H9 (cell line): ENCODE measurements around the gene ANGPTL3. TPM values are rescaled to one million over a fixed set of nuclear protein-coding genes. Genes with fewer than 3 reads are reported as not detected.

ENCODE experiments used
- DNase-seq: peaks from one replicate; pipeline ENCODE4 v3.0.0-alpha.2; 2017
- H2AFZ ChIP-seq: one replicate; pipeline ENCODE4 v1.6.1; 2013; ENCODE audit warnings: mild to moderate bottlenecking, low read length, control low read depth, moderate library complexity
- H2AK5ac ChIP-seq: 2 replicates; pipeline ENCODE4 v1.6.1; 2013; ENCODE audit warnings: low read length, control low read depth, mixed read lengths; ENCODE audit not compliant: insufficient read length
- H2BK120ac ChIP-seq: one replicate; pipeline ENCODE4 v1.6.1; 2013; ENCODE audit warnings: low read depth, mild to moderate bottlenecking, low read length, control low read depth, inconsistent platforms; ENCODE audit not compliant: poor library complexity, severe bottlenecking
- H2BK12ac ChIP-seq: 2 replicates; pipeline ENCODE4 v1.6.1; 2013; ENCODE audit warnings: low read length, control low read depth, mixed read lengths, low read depth; ENCODE audit not compliant: insufficient read length
- H2BK15ac ChIP-seq: 2 replicates; pipeline ENCODE4 v1.6.1; 2013; ENCODE audit warnings: low read depth, low read length, control low read depth
- H2BK20ac ChIP-seq: one replicate; pipeline ENCODE4 v1.6.1; 2013; ENCODE audit warnings: low read depth, mild to moderate bottlenecking, low read length, control low read depth, inconsistent platforms; ENCODE audit not compliant: poor library complexity, severe bottlenecking
- H2BK5ac ChIP-seq: 2 replicates; pipeline ENCODE4 v1.6.1; 2013; ENCODE audit warnings: low read length, control low read depth, mixed read lengths; ENCODE audit not compliant: insufficient read length
- H3K14ac ChIP-seq: 2 replicates; pipeline ENCODE4 v1.6.1; 2013; ENCODE audit warnings: low read length, control low read depth; ENCODE audit not compliant: insufficient read depth
- H3K18ac ChIP-seq: 2 replicates; pipeline ENCODE4 v1.6.1; 2013; ENCODE audit warnings: low read depth, mild to moderate bottlenecking, mixed read lengths, low read length, control low read depth; ENCODE audit not compliant: insufficient read length
- H3K23ac ChIP-seq: 2 replicates; pipeline ENCODE4 v1.6.1; 2013; ENCODE audit warnings: low read length, control low read depth, mixed read lengths, low read depth; ENCODE audit not compliant: insufficient read length
- H3K23me2 ChIP-seq: 2 replicates; pipeline ENCODE4 v1.6.1; 2013; ENCODE audit warnings: low read depth, mild to moderate bottlenecking, mixed read lengths, low read length, control low read depth; ENCODE audit not compliant: insufficient read length, poor library complexity, severe bottlenecking
- H3K27ac ChIP-seq: 2 replicates; pipeline ENCODE4 v1.5.1; 2013; ENCODE audit warnings: low read length, control low read depth, mixed read lengths, low read depth; ENCODE audit not compliant: insufficient read length
- H3K27me3 ChIP-seq: 2 replicates; pipeline ENCODE4 v1.6.1; 2013; ENCODE audit warnings: low read length, control low read depth, inconsistent platforms; ENCODE audit not compliant: insufficient read depth
- H3K4ac ChIP-seq: 2 replicates; pipeline ENCODE4 v1.6.1; 2013; ENCODE audit warnings: low read depth, mild to moderate bottlenecking, control low read depth, inconsistent platforms, low read length, moderate library complexity
- H3K4me1 ChIP-seq: 2 replicates; pipeline ENCODE4 v1.6.1; 2013; ENCODE audit warnings: low read length, control low read depth, inconsistent platforms; ENCODE audit not compliant: insufficient read depth
- H3K4me2 ChIP-seq: 2 replicates; pipeline ENCODE4 v1.6.1; 2013; ENCODE audit warnings: low read length, control low read depth, mixed read lengths; ENCODE audit not compliant: insufficient read length, insufficient read depth
- H3K56ac ChIP-seq: 2 replicates; pipeline ENCODE4 v1.6.1; 2013; ENCODE audit warnings: low read depth, mild to moderate bottlenecking, mixed read lengths, low read length, control low read depth; ENCODE audit not compliant: insufficient read length
- H3K79me1 ChIP-seq: 2 replicates; pipeline ENCODE4 v1.6.1; 2013; ENCODE audit warnings: low read depth, mild to moderate bottlenecking, moderate library complexity, low read length, control low read depth, inconsistent platforms; ENCODE audit not compliant: insufficient read depth, poor library complexity, severe bottlenecking
- H3K79me2 ChIP-seq: 2 replicates; pipeline ENCODE4 v1.6.1; 2013; ENCODE audit warnings: low read length, control low read depth, inconsistent platforms; ENCODE audit not compliant: insufficient read depth
- H3K9ac ChIP-seq: 2 replicates; pipeline ENCODE4 v1.6.1; 2013; ENCODE audit warnings: low read length, control low read depth, mixed read lengths; ENCODE audit not compliant: insufficient read length; ENCODE audit errors: extremely low read depth
- H3K9me3 ChIP-seq: one replicate; pipeline ENCODE4 v1.6.1; 2013; ENCODE audit warnings: low read depth, low read length, inconsistent platforms; ENCODE audit not compliant: control insufficient read depth
- H3T11ph ChIP-seq: one replicate; pipeline ENCODE4 v1.6.1; 2013; ENCODE audit warnings: mild to moderate bottlenecking, low read length, control low read depth, inconsistent platforms
- H4K20me1 ChIP-seq: one replicate; pipeline ENCODE4 v1.6.1; 2013; ENCODE audit not compliant: control insufficient read depth, insufficient read length, insufficient read depth
- H4K5ac ChIP-seq: 2 replicates; pipeline ENCODE4 v1.6.1; 2013; ENCODE audit warnings: low read depth, mild to moderate bottlenecking, mixed read lengths, low read length, control low read depth; ENCODE audit not compliant: insufficient read length
- H4K8ac ChIP-seq: replicated peaks from 2 replicates; pipeline ENCODE4 v1.6.1; 2013; ENCODE audit warnings: low read length, control low read depth, mixed read lengths, low read depth; ENCODE audit not compliant: insufficient read length
- H4K91ac ChIP-seq: 2 replicates; pipeline ENCODE4 v1.6.1; 2013; ENCODE audit warnings: low read depth, mild to moderate bottlenecking, moderate library complexity, mixed read lengths, low read length, control low read depth; ENCODE audit not compliant: insufficient read length
- H3K27ac Mint-ChIP-seq, 3 experiments: 2 replicates in 2 of 3; 3 replicates in 1 of 3; pipeline ENCODE4 v1.8.0; 2020 to 2021; ENCODE audit warnings: mixed read lengths in 3 of 3, mild to moderate bottlenecking in 1 of 3, moderate library complexity in 1 of 3
- H3K27me3 Mint-ChIP-seq: 2 replicates; pipeline ENCODE4 v1.8.0; 2021; ENCODE audit warnings: low read depth, mild to moderate bottlenecking, moderate library complexity, mixed read lengths
- H3K36me3 Mint-ChIP-seq, 3 experiments: 2 replicates in 2 of 3; 3 replicates in 1 of 3; pipeline ENCODE4 v1.8.0; 2020 to 2021; ENCODE audit warnings: low read depth in 3 of 3, mixed read lengths in 3 of 3; ENCODE audit not compliant: insufficient read depth in 1 of 3
- H3K4me1 Mint-ChIP-seq, 2 experiments: 2 replicates each; pipeline ENCODE4 v1.8.0; 2020; ENCODE audit warnings: mixed read lengths in 2 of 2
- H3K4me3 Mint-ChIP-seq, 2 experiments: 2 replicates in 1 of 2; 3 replicates in 1 of 2; pipeline ENCODE4 v1.8.0; 2020 to 2021; ENCODE audit warnings: mild to moderate bottlenecking in 2 of 2, mixed read lengths in 2 of 2, moderate library complexity in 1 of 2
- H3K9me3 Mint-ChIP-seq, 2 experiments: 2 replicates in 1 of 2; 3 replicates in 1 of 2; pipeline ENCODE4 v1.8.0; 2020; ENCODE audit warnings: mild to moderate bottlenecking in 2 of 2, mixed read lengths in 2 of 2, moderate library complexity in 1 of 2
- WGBS: extraction: QIAGEN DNeasy Blood & Tissue Kit; methylation state at CpG from one replicate; pipeline ENCODE4 v1.1.7; 2013; ENCODE audit warnings: missing lambda C conversion rate, low lambda C conversion rate, mixed read lengths; ENCODE audit not compliant: insufficient read length; ENCODE audit errors: extremely low coverage; 5-methylcytosine and 5-hydroxymethylcytosine counted together
- total RNA-seq: library from RNA; stranded (reverse); gene quantifications from 2 replicates; pipeline ENCODE4 v1.2.1, GENCODE V29; 2021
- TF ChIP-seq, protein P1 (sequence below): fragments of 200-600 bp; sonication (generic); conservative IDR thresholded peaks from 3 replicates; pipeline ENCODE4 v1.8.0; 2021; ENCODE audit warnings: antibody characterized with exemption, mild to moderate bottlenecking

Gene ANGPTL3
- total RNA-seq, 1 experiment from 2014 or later = not detected

DNA sequence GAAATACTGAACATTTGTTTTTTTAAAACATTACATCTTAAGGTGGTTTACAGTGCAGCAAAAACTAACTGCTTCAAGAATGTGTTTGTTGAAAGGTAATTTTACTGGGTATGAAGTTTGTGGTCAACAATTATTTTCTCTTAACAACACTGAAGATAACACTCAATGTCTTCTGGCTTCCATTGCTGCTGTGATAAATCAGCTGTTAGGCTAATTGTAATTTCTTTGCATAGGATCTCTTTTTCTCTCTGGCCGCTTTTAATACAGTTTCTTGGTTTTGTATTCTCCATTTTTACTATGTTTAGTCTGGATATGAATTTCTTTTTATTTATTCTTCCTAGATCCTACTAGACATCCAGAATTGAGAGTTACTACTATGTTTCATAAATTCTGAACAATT is 46.0 kb downstream of the ANGPTL3 start:
- H4K91ac ChIP-seq = no peak overlapping the region
- no peak overlapping the region for H2BK5ac ChIP-seq
- H3K27ac Mint-ChIP-seq = no peak overlapping the region
- H2AK5ac ChIP-seq = no peak overlapping the region
- H3K23ac ChIP-seq = no peak overlapping the region
- H3K4me1 ChIP-seq = no peaks in the 10 kb centered on the region
- no peak overlapping the region for H3K4ac ChIP-seq
- no peak overlapping the region for H2BK12ac ChIP-seq
- TF ChIP-seq, protein P1, sequence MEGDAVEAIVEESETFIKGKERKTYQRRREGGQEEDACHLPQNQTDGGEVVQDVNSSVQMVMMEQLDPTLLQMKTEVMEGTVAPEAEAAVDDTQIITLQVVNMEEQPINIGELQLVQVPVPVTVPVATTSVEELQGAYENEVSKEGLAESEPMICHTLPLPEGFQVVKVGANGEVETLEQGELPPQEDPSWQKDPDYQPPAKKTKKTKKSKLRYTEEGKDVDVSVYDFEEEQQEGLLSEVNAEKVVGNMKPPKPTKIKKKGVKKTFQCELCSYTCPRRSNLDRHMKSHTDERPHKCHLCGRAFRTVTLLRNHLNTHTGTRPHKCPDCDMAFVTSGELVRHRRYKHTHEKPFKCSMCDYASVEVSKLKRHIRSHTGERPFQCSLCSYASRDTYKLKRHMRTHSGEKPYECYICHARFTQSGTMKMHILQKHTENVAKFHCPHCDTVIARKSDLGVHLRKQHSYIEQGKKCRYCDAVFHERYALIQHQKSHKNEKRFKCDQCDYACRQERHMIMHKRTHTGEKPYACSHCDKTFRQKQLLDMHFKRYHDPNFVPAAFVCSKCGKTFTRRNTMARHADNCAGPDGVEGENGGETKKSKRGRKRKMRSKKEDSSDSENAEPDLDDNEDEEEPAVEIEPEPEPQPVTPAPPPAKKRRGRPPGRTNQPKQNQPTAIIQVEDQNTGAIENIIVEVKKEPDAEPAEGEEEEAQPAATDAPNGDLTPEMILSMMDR = no peak
- H4K8ac ChIP-seq = no peak overlapping the region
- H3K4me3 Mint-ChIP-seq = no peak overlapping the region
- H3K79me2 ChIP-seq = no peaks in the 10 kb centered on the region
- H3K23me2 ChIP-seq = no peaks in the 10 kb centered on the region
- H3K9me3 Mint-ChIP-seq = peaks cover 0 to 3% of the 10 kb centered on the region in 2 experiments; a peak in 2 of 5 replicates
- no peak overlapping the region for H2AFZ ChIP-seq
- H4K20me1 ChIP-seq = no peaks in the 10 kb centered on the region
- no peak overlapping the region for H2BK15ac ChIP-seq
- H3K56ac ChIP-seq = no peak overlapping the region
- no peaks in the 10 kb centered on the region for H3K9me3 ChIP-seq
- no peak overlapping the region for H3K27ac ChIP-seq
- WGBS = no CpG with 5 or more reads among the region's 1 CpG
- no peak overlapping the region for H3K14ac ChIP-seq
- no peak for DNase-seq
- no peak overlapping the region for H3T11ph ChIP-seq
- no peak overlapping the region for H3K18ac ChIP-seq
- no peaks in the 10 kb centered on the region for H3K27me3 Mint-ChIP-seq
- no peak overlapping the region for H4K5ac ChIP-seq
- no peak overlapping the region for H2BK20ac ChIP-seq
- H3K36me3 Mint-ChIP-seq = peaks cover 27 to 46% (median 42%) of the 10 kb centered on the region in 3 experiments
- no peak overlapping the region for H2BK120ac ChIP-seq
- no peak overlapping the region for H3K9ac ChIP-seq
- no peaks in the 10 kb centered on the region for H3K79me1 ChIP-seq
- H3K4me1 Mint-ChIP-seq = no peaks in the 10 kb centered on the region
- no peaks in the 10 kb centered on the region for H3K27me3 ChIP-seq
- H3K4me2 ChIP-seq = no peak overlapping the region
